GM19238 (cell line): ENCODE measurements around the gene F2RL1.
"Not testable (repeated sequence)": the region's sequence is repeated elsewhere in the genome, so short reads cannot be mapped to it uniquely, and the experiment has no call there.

ENCODE experiments used
- DNase-seq: peaks from one replicate; pipeline ENCODE4 v3.0.0; 2011; ENCODE audit warnings: low spot score; ENCODE audit not compliant: insufficient read length

F2RL1 gene

DNA sequence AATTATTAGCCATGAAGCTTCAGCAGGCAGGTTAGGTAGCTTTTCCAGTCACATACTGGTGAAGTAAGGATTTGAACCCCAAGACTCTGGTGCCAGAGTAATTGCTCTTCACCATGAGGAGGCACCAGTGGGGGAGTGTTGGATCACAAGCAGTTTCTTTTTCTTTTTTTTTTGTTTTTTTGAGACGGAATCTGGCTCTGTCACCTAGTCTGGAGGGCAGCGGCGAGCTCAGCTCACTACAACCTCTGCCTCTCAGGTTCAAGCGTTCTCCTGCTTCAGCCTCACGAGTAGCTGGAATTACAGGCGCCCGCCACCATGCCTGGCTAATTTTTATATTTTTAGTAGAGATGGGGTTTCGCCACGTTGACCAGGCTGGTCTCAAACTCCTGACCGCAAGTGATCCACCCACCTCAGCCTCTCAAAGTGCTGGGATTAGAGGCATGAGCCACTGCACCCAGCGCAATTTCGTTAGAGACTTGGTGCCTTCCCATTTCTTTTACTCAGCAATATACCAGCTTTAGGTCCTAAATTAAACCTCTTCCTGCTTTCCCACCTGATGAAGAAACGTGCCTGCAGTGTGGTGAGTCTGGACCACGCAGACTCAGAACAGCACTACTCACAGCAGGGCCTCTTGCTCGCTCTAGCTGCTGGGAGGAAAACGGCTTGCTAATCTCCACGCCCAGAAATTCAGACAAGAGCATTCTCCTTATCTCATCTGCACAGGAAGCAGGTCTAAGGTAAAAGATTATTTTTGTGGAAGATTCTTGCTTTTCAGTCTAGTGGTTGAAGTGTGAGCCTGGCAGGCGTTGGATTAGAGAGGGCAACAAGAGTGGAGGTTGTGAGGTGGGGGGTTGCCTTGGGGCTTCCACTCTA, 30.8 kb downstream of the F2RL1 start, which contains the start of gene S100Z:
S100Z (plus strand) TSS at position 596 of the 873 bp plus-strand sequence. CDS start 25,346 bp downstream, outside the sequence.
- no peak for DNase-seq

DNA sequence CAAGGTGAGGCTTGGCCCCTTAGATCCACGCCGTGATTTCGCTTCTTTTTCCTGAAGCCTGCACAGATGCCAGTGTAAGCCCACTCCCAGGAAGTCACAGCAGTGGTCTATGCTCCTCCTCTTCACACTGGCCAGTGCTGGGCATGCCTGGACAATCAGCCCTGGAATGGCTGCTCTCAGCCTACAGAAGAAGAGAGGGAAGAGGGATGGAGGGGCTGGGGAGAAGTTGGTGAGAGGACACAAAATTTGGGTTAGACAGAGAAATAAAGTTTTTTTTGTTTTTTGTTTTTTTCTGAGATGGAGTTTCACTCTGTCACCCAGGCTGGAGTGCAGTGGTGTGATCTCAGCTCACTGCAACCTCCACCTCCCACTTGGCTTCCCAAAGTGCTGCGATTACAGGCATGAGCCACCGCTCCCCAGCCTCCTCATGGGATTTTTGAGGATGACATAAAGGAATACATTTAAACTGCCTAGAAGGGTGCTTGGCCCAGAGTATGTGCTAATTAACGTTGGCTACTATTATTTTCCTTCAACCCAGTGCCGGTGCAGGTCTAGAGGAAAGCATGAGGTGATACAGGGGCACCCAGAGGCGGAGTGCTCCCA, 31.8 kb downstream of the F2RL1 start:
- no peak for DNase-seq

DNA sequence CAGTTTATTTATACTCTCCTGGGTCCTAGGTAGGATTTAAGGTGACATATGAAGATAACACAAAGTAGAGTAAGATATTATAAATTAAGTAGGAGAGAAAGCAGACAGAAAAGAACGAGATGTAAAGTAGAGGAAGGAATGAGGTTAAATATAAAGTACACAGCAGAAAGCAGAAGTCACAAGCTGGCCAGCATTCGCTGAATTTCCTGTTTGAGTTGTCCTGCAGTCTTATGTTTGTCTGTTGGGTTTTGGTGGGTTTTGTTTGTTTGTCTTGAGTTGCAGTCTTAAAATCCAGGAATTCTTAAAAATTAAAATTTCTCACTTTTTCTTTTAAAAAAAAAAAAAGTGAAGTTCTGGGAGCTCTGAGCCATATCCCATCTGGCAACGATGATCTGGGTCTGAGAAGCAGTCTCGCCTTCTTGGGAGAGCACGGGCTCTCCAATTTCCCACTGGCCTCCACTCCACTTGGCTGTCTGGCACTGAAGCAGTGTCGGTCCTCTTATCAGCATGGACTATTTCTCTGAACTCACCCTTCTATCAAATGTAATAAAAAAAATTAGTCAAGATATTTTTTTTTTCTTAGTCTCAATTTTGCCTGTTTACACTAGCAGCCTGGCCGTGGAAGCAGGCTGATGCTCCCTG, 33.0 kb downstream of the F2RL1 start:
- no peak for DNase-seq

DNA sequence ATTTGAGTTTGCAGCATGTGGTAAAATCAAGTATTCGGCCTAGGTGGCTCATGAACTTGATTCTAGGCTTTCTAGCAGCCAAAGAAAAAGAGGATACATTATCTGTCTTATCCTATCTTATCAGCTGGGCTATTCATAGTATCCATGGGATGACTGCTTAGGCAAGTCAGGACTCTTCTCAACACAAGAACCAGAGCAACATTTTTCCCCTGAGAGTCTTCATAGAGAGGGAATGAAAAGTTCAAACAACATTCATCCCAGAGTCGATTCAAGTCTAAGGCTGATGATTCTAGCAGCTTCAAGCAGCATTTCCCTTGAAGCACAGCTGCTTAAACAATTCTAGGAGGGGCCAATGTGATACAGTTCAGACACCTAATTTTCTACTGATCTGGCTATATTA, 33.9 kb downstream of the F2RL1 start:
- DNase-seq = no peak

DNA sequence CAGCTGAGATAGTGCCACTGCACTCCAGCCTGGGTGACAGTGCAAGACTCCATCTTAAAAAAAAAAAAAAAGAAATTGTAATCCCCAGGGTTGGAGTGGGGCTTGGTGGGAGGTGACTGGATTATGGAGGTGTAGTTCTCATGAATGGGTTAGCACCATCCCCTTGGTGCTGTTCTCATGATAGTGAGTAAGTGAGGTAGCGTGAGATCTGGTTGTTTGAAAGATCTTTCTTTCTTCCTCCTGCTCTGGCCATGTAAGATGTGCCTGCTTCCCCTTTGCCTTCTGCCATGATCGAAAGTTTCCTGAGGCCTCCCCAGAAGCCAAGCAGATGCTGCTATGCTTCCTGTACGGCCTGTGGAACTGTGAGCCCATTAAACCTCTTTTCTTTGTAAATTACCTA, 34.9 kb downstream of the F2RL1 start:
- DNase-seq = not testable (repeated sequence)

DNA sequence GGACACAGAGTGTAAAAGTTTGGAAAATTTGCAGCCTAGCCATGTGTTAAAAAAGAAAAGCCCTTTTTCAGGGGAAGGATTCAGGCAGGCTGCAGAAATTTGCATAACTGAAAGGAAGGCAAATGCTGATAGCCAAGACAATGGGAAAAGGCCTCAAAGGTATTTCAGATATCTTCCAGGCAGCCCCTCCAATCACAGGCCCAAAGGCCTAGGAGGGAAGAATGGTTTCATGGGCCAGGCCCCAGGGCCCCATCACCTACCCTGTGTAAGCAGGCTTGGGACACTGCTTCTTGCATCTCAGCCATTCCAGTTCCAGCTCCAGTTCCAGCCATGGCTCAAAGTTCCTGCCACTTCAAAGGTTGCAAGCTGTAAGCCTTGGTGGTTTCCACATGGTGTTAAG, 35.8 kb downstream of the F2RL1 start:
- DNase-seq = no peak

DNA sequence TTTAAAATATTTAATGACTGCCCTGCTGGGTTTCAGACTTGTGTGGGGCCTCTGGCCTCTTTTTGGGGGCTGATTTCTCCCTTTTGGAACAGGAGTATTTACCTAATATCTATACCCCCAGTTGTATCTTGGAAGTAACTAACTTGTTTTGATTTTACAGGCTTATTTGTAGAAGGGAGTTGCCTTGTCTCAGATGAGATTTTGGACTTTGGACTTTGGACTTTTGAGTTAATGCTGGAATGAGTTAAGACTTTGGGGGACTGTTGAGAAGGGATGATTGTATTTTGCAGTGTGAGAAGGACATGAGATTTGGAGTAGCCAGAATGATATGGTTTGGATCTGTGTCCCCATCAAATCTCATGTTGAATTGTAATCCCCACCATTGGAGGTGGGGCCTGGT, 36.7 kb downstream of the F2RL1 start:
- DNase-seq = not testable (repeated sequence)

DNA sequence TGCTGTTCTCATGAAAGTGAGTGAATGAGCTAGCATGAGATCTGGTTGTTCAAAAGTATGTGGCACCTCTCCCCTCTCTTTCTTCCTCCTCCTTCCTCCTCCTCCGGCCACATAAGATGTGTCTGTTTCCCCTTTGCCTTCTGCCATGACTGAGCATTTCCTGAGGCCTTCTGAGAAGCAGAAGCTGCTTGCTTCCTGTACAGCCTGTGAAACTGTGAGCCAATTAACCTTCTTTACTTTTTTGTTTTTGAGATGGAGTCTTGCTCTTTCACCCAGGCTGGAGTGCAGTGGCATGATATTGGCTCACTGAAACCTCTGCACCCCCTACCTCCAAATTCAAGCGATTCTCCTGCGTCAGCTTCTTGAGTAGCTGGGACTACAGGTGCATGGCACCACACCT, 37.1 kb downstream of the F2RL1 start:
- DNase-seq = no peak

DNA sequence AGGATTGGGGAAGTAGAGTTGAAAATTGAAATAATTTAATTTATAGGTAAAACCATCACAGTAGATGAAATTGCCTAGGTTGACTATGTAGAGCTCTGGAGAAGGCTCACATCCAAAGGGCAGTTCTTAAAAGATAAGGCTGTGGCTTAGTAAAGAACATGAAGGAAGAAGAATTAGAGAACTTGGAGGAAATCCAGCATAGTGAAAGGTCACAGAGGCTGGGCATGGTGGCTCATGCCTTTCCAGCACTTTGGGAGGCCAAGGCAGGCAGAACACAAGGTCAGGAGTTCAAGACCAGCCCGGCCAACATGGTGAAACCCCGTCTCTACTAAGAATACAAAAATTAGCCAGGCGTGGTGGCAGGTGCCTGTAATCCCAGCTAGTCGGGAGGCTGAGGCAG, 38.0 kb downstream of the F2RL1 start:
- not testable (repeated sequence) for DNase-seq

DNA sequence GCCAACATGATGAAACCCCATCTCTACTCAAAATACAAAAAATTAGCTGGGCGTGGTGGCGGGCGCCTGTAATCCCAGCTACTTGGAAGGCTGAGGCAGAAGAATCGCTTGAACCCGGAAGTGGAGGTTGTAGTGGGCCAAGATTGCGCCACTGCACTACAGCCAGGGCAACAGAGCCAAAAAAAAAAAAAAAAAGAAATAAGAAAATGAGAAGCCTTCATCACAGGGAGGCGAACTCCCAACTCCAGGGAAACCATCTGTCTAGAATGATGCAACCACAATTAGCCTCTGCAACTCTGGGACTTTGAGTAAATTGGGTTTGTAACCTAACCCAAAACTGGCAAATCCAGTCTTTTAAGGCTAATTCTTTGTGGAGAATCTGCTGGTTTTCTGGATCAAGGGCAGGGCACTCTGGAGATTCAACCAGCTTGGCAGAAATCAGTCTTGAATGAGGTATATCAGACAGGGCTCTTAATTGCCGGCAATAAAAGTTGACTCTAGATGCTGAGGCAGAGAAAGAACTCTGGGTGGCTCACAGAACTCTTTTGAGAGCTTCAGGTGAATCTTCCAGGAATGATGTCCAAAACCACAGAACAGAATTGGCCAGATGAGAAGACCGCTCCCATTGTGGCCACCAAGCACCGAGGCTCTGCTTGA, 40.9 kb downstream of the F2RL1 start:
- no peak for DNase-seq

DNA sequence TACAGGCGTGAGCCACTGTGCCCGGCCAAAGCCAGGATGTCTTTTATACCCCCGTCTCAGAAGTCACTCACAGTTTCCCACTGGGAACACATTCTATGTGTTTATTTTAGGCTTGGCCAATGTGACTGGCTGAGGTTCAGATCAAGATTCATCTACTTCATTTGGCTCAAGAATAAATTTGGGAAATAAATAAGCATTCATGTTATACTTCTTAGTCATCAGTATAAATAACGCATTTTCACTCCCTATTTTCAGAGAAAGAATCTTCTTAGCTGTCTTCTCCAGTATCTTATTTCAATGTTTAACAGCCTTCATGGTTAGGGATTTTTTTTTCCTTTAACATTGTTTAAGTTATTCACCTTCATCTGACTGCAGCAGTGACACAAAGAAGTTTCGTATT, 42.8 kb downstream of the F2RL1 start:
- no peak for DNase-seq

DNA sequence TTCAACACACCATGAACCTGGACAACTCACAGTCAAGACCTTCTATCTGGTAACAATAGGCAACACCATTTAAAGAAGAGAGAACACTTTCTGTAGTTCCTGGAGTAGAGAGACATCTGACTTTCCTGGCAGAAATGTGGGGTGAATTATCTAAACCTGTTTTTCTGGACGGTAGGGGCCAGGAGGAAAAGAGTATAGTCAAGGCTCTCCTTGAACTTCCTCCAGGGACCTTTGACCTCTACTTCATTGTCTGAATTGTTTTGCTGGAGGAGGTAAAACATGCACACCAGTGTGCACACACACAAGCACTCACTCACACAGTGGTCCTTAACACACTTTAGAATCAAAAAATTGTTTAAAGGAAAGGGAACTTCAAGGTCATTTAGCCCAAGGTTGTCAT, 44.2 kb downstream of the F2RL1 start:
- no peak for DNase-seq

DNA sequence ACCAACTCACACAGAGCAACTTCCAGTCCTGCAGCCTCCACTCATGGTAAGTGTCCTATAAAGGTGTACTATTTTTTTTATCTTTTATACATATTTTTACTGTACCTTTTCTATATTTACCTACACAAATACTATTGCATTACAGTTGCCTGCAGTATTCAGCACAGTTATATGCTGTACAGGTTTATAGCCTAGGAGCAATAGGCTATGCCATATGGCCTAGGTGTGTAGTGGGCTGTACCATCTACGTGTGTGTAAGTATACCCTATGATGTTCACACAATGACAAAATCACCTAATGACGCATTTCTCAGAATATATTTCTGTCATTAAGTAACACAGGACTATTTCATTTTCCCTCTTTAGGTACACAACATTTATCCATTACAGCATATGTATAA, 47.7 kb downstream of the F2RL1 start:
- no peak for DNase-seq

DNA sequence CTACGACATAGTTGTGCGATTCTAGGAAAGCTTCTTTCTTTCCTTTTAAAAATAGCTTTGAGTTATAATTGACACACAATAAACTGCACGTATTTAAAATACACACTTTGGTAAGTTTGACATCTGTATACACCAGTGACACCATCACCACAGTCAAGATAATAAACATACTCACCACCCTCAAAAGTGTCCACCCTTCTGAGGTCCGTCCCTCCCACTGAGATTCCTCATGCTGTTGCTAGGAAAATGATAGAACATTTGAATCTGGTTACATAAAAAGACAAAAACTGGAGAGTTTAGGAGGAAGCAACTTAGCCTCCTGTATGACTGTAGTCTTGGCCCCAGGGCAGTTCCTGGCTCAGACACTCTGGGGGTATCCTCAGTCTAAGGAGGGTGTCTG, 48.2 kb downstream of the F2RL1 start:
- DNase-seq = no peak

DNA sequence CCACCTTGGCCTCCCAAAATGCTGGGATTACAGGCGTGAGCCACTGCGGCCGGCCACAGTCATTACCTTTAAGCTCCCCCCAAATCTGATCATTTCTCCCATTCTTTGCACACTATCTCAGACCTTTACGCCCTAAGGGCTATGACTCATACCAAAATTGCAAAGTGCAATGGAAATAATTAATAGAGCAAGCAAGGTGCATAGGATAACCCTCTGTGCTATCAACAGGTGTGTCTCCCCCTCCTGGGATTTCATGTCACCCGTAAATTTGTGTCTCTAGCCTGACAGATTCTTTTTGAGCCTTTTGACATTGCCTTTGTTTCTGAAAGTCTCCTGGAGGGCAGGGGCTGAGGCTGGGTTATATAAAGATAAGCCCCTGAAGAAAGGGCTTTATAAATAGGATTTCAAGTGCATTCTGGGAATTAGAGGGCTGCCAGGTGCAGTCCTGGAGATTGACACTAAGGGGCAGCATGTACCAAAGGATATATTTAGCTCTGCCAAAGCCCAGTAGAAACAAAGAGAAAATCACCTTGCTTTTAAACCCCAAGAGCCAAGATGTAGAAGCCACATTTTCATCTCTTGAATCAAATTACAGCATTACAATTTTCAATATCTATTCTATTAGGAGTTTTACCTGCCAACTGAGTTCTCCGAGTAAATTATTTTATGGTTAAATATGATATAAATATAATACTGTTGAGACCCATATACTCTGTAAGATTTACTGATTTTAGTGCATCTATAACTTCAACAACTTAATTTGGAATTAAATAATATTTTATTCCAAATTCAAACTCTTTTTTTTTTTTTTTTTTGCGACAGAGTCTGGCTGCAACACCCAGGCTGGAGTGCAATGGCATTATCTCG, 49.2 kb downstream of the F2RL1 start:
- peak; percentile 33 for DNase-seq

DNA sequence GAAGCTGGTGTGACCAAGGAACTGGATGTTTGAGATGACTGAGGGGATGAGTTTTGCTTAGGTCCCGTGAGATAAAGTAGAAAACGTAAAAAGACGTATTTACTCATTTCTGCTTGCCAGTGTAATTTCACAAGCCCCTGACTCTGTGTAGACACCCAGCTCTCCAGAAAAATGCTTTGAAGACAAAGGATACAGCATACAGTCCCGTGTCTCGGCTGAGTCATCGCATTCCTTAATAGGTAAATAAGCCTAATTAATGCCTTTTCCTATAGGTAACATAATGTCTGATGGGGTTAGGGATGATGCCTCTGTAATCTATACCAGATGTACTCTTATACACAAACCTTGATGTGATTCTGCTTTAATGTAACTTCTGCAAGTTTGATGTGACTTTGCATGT, 51.2 kb downstream of the F2RL1 start:
- DNase-seq = no peak

DNA sequence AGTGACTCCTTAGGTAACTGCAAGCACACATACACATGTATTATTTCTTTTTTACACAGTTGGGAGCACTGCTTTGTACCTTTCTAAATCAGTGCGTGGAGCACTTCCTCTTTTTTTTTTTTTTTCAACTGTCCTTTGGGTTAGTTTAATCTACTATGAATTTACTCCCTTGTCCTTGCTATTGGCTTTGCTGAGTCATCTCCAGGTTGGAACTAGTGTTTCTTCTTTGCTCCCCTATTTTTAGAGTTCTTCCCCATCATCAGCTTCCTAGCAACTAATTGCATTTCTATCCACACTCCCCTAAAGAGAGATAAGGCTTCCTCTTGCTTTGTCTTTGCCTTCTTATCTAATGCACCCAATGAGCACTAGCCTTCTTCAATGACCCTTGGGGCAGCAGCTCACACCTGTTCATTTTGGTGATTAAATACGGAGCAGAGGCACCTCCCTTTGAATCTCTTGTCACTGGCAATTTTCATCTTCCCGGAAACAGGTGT, 55.3 kb downstream of the F2RL1 start:
- DNase-seq = no peak
